ENCODE measurements around the gene C14orf132. TPM values are rescaled to one million over a fixed set of nuclear protein-coding genes. Genes with fewer than 3 reads are reported as not detected.

The C14orf132 gene
- total and polyA plus RNA-seq, 2 donors (not counting 1 experiment from before 2014, with no cell fraction given): 0.30 to 0.85 TPM

GRCh38 chr14:96131836-96132235 lies 92.7 kb downstream of the C14orf132 start:
- Histone ChIP-seq H3K27ac (ENCODE audit: low read length in 2 of 2) (no peak overlapping the region), H3K79me2 (ENCODE audit: control insufficient read depth, insufficient read depth, low read length) (no peaks in the 10 kb centered on the region), H3K4me3 (ENCODE audit: control extremely low read depth in 1 of 5, extremely low read depth in 1 of 5, insufficient read depth in 1 of 5, low read depth in 2 of 5, low read length in 4 of 5) (no peak overlapping the region), H3K36me3 (replicated peaks in 1 of 2; ENCODE audit: control extremely low read depth in 1 of 2, control insufficient read depth in 1 of 2, extremely low read depth in 1 of 2, insufficient read depth in 2 of 2, low read length in 1 of 2) (no peaks in the 10 kb centered on the region), H4K20me1 (ENCODE audit: control insufficient read depth, insufficient read depth, low read length, poor library complexity, severe bottlenecking) (no peaks in the 10 kb centered on the region), H3K4me2 (replicated peaks; ENCODE audit: low read depth, low read length, poor library complexity, severe bottlenecking) (no peak overlapping the region), H3K27me3 (replicated peaks in 1 of 4; ENCODE audit: control extremely low read depth in 1 of 4, control insufficient read depth in 3 of 4, insufficient read depth in 4 of 4, low read length in 3 of 4) (peaks cover 0 to 4% (median 0%) of the 10 kb centered on the region in 4 experiments), H3K4me1 (ENCODE audit: control insufficient read depth in 2 of 2, insufficient read depth in 2 of 2, low read length in 2 of 2) (peaks cover 19 to 40% of the 10 kb centered on the region in 2 donors), H3K9ac (ENCODE audit: low read length) (no peak overlapping the region), H3K9me3 (ENCODE audit: control extremely low read depth in 1 of 3, control insufficient read depth in 2 of 3, insufficient read depth in 1 of 3, low read length in 2 of 3) (no peaks in the 10 kb centered on the region), H2AFZ (ENCODE audit: insufficient read depth, low read depth, low read length, poor library complexity, severe bottlenecking) (no peak overlapping the region)
- WGBS (ENCODE audit: insufficient coverage): 49% methylated on average over 3 of the region's 4 CpGs
- peaks cover 16% of the 10 kb centered on the region for H3K4me1 Mint-ChIP-seq
- peaks cover 40% of the 10 kb centered on the region for H3K27me3 Mint-ChIP-seq
- CTCF ChIA-PET: interaction anchor here (0.6 kb wide), 1 partner anchor 188 kb away, joined by 3 read pairs; no protein-coding TSS in a partner anchor
- no peak overlapping the region for H3K27ac Mint-ChIP-seq
- DNase-seq (no peak), ATAC-seq (ENCODE audit: low read depth) (no peak)
- no peak overlapping the region for H3K4me3 Mint-ChIP-seq
- intact Hi-C loops (cut with micrococcal nuclease): no loop called here
- TF ChIP-seq, protein P1, sequence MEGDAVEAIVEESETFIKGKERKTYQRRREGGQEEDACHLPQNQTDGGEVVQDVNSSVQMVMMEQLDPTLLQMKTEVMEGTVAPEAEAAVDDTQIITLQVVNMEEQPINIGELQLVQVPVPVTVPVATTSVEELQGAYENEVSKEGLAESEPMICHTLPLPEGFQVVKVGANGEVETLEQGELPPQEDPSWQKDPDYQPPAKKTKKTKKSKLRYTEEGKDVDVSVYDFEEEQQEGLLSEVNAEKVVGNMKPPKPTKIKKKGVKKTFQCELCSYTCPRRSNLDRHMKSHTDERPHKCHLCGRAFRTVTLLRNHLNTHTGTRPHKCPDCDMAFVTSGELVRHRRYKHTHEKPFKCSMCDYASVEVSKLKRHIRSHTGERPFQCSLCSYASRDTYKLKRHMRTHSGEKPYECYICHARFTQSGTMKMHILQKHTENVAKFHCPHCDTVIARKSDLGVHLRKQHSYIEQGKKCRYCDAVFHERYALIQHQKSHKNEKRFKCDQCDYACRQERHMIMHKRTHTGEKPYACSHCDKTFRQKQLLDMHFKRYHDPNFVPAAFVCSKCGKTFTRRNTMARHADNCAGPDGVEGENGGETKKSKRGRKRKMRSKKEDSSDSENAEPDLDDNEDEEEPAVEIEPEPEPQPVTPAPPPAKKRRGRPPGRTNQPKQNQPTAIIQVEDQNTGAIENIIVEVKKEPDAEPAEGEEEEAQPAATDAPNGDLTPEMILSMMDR (IDR thresholded peaks at IDR 0.05): no peak
- TF ChIP-seq EZH2 (IDR thresholded peaks at IDR 0.05; ENCODE audit: borderline replicate concordance, insufficient read depth, low read depth, low read length, poor library complexity, severe bottlenecking): no peak
- no peaks in the 10 kb centered on the region for H3K9me3 Mint-ChIP-seq (ENCODE audit: insufficient read depth)
- POLR2A ChIA-PET: no interaction called here

DNA sequence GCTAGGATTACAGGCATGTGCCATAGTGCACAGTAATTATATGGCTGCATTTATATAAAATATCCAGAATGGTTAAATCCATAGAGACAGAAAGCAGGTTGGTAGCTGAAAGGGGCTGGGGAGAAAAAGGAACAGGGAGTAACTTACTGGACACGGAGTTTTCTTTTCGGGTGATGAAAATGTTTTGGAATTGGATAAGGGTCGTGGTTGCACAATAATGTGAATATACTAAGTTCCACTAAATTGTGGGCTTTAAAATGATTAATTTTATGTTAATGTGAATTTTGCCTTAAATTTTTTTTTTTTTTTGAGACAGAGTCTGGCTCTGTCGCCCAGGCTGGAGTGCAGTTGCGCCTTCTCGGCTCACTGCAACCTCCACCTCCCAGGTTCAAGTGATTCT lies 95.3 kb downstream of the C14orf132 start:
- H3K4me1 Mint-ChIP-seq: no peaks in the 10 kb centered on the region
- Histone ChIP-seq H3K4me2 (replicated peaks; ENCODE audit: low read depth, low read length, poor library complexity, severe bottlenecking) (no peak overlapping the region), H3K27ac (ENCODE audit: low read length in 2 of 2) (no peak overlapping the region), H3K4me3 (ENCODE audit: control extremely low read depth in 1 of 5, extremely low read depth in 1 of 5, insufficient read depth in 1 of 5, low read depth in 2 of 5, low read length in 4 of 5) (no peak overlapping the region), H4K20me1 (ENCODE audit: control insufficient read depth, insufficient read depth, low read length, poor library complexity, severe bottlenecking) (no peaks in the 10 kb centered on the region), H3K27me3 (replicated peaks in 1 of 4; ENCODE audit: control extremely low read depth in 1 of 4, control insufficient read depth in 3 of 4, insufficient read depth in 4 of 4, low read length in 3 of 4) (peaks cover 0 to 8% (median 0%) of the 10 kb centered on the region in 4 experiments), H2AFZ (ENCODE audit: insufficient read depth, low read depth, low read length, poor library complexity, severe bottlenecking) (no peak overlapping the region), H3K9me3 (ENCODE audit: control extremely low read depth in 1 of 3, control insufficient read depth in 2 of 3, insufficient read depth in 1 of 3, low read length in 2 of 3) (peaks cover 0 to 17% (median 4%) of the 10 kb centered on the region in 3 donors), H3K9ac (ENCODE audit: low read length) (no peak overlapping the region), H3K79me2 (ENCODE audit: control insufficient read depth, insufficient read depth, low read length) (no peaks in the 10 kb centered on the region), H3K36me3 (replicated peaks in 1 of 2; ENCODE audit: control extremely low read depth in 1 of 2, control insufficient read depth in 1 of 2, extremely low read depth in 1 of 2, insufficient read depth in 2 of 2, low read length in 1 of 2) (no peaks in the 10 kb centered on the region), H3K4me1 (ENCODE audit: control insufficient read depth in 2 of 2, insufficient read depth in 2 of 2, low read length in 2 of 2) (peaks cover under 1 to 13% of the 10 kb centered on the region in 2 donors)
- intact Hi-C loops (cut with micrococcal nuclease): no loop called here
- peaks cover 37% of the 10 kb centered on the region for H3K27me3 Mint-ChIP-seq
- no peak for TF ChIP-seq EZH2 (IDR thresholded peaks at IDR 0.05; ENCODE audit: borderline replicate concordance, insufficient read depth, low read depth, low read length, poor library complexity, severe bottlenecking)
- TF ChIP-seq, protein P1 (IDR thresholded peaks at IDR 0.05): no peak
- H3K27ac Mint-ChIP-seq: no peak overlapping the region
- H3K9me3 Mint-ChIP-seq (ENCODE audit: insufficient read depth): peaks cover 2% of the 10 kb centered on the region
- WGBS (ENCODE audit: insufficient coverage): 93% methylated on average over 6 of the region's 6 CpGs
- no peak for ATAC-seq (ENCODE audit: low read depth)
- ChIA-PET POLR2A (no interaction called here), CTCF (no interaction called here)
- H3K4me3 Mint-ChIP-seq: no peak overlapping the region
- no peak for DNase-seq

Measured in B cell (primary cell).